RPMI7951 (cell line): ENCODE data around the gene ANKS3. TPM values are rescaled to one million over a fixed set of nuclear protein-coding genes. Genes with fewer than 3 reads are reported as not detected.

Experiments used
- DNase-seq: peaks from one replicate; pipeline ENCODE4 v3.0.0-alpha.2; 2012; ENCODE audit warnings: low read depth
- total RNA-seq: library from RNA; depleted of rRNA; stranded (reverse); fragments of >200 nt; shearing (Covaris generic); gene quantifications from 2 replicates; pipeline ENCODE4 v1.2.3, GENCODE V29; 2014

The ANKS3 gene
- total RNA-seq, 1 experiment from 2014 or later, result 10.6 TPM

DNA sequence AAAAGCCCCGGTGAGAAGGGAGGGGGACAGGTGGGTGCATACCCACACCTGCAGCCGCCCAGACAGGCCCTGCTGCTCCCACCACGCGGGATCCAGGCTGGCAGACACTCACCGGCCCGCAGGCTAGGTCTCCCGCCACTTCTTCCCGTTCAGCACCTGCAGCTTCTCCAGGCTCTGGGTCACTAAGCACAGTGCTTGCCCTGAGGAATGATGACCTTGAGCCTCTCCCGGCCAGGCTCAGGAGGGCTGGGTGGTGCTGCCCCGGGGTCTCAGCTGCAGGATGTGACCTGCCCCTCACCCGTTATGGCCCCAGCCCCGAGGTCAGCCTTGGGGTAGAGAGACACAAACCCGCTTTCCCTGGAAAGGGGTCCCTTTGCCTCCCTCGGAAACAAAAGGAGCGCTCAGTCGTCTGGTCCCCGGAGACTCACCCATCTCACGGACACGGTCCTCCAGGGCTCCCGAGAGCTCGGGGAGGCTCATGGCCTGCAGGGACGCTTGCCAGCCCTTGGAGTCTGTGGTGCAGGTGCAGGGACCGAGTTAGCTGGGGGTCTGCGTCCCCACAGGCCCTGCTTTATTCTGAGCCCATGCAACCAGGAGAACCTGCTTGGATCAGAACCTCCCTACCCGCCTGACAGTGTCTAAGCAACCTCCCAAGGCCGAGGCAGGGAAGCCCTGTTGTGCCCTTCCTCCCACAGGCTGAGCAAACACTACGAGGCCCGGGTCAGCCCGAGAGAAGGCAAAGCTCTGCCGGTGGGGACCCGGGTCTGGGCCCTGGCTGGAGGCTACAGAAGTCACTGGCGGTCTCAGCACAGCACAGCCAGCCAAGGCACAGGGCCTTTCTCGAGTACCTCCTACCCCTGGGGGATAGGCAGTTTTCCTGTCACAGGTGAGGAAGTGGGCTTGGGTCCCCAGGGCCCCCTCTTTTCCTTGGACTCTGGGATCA is 36.9 kb downstream of the ANKS3 start:
- DNase-seq, result no peak

DNA sequence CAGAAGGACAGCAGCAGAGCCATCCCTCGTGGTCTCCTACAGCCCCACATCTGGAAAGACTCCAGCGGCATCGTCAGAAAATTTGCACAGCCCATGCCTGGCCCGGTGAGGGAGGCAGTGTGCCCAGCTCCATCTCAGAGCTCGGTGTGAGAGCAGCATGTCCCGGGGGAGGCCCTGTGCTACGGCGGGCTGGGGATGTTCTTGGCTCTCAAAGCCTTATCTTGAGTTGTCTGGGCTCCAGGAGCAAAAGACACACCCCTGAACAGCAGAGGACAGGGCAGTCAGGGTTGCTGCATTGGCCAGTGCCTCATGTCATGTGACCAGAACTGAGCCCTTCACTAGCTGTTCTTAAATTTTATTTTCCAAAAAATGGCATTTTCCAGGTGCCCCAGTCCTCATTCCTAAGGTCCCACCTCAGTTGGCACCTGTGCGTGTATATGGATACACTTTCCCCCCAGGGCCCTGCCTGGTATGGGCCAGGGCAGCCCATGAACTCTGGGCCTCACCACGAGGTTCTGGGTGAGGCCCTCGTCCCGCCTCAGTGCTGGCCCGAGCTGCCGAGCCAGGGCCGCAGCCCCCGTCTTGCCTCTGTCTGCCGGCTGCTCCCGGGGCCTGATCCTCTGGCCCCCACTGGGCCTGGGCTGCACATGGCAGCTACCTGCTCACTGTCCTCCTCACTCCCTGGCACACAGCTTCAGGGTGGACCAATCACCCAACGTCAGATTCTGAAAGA is 37.7 kb downstream of the ANKS3 start:
- DNase-seq, result no peak

DNA sequence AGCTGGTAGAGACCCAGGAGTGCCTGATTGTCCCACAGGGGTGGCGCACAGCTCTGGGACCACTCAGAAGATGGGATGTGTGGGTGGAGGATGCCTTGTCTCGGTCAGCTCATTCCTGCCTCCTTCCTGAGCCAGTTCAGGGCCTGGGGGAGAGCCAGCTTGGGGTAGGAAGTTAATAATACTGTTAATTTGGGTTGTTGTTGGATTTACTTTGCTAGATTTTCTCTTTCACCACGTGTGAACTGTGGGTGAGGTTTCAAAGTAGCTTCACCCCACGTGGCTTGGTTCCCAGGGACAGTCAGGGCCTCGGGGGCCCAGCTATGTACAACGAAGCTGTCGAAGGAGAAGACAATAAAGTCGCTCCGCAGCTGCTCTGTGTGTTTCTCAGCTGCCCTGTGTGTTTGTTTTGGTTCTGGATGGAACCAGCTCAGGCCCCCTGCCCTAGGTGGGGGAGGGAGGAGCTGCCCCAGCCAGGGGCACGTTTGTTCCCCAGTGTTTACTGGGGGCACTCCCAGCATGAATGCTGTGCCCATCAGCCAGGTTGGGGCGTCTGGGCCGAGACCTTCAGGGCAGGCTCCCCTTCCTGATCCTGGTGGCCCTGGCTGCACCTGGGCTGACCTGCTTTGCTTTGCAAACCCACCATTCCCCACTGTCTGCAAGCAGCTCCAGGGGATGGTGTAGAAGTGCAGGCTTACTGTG is 38.4 kb downstream of the ANKS3 start:
- DNase-seq, result no peak

DNA sequence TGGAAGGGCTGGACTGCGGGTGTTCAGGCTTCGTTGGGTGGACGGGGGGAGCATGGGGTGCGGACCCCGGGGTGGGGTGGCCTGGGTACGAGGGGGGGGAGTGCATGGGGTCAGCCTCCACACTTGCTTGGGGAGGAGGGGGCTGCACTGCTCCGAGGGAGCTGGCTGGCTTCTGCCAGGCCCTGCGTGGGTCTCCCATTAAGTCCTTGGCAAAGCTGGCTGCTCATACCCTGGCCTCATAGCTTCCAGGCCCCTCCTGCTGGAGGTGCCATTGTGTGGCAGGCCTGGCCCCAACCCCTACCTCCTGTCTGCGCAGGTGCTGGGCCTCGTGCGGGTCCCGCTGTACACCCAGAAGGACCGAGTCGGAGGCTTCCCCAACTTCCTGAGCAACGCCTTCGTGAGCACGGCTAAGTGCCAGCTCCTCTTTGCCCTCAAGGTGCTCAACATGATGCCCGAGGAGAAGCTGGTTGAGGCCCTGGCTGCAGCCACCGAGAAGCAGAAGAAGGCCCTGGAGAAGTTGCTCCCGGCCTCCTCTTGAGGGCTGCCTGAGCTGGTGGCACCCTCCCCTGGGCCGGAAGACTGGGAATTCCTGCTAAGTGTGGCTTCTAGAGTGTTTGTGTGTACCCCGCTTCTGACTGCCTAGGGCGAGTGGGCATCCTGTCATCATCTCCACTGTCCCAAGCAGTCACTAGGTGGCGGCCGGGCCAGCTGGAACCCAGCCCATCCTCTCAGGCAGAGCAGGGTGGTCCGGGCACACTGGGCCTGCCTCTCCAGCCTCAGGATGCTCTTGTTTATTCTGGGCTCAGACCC is 39.2 kb downstream of the ANKS3 start:
- no peak for DNase-seq

DNA sequence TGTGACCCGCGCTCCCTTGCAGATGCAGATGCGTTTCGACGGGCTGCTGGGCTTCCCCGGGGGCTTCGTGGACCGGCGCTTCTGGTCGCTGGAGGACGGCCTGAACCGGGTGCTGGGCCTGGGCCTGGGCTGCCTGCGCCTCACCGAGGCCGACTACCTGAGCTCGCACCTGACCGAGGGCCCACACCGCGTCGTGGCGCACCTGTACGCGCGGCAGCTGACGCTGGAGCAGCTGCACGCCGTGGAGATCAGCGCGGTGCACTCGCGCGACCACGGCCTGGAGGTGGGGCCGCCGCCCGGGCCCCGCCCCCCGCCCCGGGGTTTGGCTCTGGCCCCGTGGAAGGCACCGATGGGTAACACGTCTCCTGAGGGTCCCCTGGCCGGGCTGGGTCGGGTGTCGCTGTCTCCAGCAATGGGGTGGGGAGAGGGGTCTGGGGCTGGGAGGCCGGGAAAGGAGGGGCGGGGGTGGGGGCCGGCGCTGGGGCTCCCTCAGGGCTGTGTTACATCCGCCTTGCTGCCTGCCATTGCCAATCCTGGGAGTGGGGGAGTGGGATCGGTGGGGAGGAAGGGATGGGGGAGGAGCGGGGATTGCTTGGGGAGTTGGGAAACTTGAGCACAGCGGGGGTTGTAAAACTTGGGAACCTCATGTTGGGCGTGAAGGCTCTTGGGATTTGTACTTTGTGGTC is 40.0 kb downstream of the ANKS3 start:
- peak; percentile 43 for DNase-seq

DNA sequence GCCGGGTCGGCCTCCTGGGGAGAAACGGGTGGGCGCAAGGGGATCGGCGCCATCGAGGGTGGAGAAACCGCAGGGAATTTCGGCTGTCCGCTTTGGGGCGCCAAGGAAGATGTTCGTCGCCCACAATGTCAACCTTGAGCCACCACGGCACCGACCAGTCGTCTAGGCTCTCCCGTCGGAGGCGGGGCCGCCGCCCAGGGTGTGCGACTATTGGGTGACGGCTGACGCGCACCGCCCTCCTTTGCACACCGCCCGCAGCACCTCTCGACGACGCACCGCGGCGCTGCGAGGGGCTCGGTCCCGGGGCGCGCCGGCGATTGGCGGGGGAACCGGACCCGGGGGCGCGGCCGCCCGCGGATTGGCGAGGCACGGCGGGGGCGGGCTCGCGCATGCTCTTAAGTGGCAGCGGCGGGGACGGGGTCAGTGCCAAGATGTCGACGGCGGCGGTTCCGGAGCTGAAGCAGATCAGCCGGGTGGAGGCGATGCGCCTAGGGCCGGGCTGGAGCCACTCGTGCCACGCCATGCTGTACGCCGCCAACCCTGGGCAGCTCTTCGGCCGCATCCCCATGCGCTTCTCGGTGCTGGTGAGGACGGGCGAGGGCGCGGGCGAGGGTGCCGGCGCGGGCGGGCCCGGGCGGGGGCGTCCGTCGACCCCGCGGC is 40.6 kb downstream of the ANKS3 start, which contains the start of gene NUDT16L1:
NUDT16L1 (plus strand) TSS at position 267 of the 660 bp plus-strand sequence; CDS start at position 432, 165 bp downstream.
- peak; percentile 93 for DNase-seq

DNA sequence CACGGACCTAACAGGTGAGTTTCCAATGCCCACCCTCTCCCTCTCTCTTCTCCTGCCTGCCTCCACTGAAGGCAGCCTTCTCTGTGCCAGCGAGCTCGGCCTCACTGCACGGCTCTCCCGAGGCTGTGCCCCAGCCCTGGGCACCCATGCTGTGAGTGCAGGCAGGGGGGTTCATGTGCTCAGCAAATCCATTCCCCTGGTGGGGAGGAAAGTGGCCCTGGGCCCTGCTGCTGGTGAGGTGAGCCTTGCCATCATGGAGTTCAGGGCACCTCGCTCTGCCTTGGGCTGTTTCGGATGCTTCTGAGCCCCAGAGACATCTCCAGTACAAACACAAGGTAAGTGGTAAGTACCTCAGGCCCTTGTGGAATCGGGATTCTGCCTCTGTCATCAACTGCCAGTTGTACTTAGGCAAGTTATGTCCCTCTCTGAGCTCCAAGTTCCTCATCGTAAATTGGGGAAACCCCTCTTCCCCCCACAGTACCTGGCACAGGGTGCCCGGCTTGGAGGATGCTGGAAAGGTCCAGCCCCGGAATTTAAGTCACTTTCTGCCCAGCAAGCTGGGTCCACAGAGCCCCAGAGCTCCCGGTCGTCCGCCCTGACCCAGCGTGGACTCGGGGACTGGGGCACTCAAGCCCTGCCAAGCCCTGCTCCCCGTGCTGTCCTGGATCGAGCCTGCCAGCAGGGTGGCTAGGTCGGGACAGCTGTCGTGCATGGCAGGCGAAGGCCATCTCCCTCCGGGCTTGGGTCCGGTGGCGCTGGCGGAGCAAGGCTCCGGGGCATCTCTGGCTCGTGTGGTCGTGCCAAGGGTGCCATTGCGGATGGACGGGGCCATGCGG is 41.4 kb downstream of the ANKS3 start:
- DNase-seq, result no peak

DNA sequence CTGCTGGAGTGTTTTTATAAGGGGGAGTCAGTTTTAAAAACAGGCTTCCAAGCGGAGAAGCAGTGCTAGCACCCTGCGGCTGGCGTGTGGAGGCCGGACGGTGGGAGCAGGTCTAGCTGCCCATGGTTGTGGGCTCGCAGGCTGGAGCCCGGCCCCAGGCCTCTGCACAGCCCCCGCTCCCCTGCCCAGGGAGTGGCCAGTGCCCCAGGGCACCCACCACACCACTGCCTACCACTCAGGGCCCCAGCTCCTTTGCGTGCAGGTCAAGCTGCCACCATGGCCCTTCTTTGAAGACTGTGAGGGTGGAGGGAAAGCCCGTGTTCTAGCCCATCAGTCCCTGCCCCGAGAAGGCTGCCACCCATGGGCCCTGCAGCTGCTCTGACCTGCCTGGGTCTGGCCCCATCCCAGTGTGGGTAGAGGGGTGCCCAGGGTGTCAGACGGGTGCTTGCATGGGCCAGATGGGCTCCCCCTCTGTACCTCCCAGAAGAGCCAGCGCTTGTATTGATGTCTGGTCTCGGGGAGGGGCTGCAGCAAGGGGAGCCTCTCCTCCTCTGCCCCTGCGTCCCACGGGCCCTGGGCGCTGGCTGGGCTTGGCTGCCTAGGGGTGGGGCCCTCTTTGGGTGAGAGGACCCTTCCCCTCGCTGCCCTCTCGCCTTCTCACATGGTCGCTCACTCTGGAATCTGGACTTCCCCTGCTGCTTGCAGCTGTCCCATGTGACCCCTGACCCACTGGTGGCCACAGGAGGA is 42.2 kb downstream of the ANKS3 start:
- DNase-seq, result no peak

DNA sequence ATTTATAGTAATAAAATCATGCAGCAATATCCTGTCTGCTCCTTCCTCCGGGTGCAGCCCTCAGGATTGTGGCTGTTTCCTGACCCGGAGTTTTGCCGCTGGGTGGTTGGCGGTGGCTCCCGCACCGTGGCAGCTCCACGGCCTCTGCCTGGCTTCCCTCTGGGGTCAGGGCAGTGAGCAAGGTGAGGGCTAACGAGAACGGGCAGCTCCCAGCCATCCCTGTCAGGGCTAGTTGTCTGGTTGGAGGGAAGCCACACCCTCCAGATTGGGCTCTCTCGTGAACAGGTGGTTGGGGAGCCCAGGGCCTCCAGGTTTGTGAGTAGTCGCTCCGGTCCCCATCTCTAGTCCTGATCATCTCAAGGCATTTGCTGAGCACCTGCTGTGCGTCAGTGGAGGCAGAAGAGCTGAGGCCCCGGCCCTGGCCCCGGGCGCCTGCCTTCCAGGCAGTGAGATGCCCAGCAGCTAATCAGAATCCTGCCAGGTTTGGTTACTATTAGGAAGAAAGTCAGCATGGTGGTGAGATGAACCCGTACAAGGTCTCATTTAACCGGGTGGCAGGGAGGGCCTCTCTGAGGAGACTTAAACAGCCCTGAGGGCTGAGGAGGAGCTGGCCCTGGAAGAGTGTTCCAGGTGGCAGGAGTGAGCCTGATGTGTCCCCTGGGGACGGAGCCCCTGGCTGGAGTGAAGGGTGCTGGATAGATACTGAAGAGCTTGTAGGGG is 43.0 kb downstream of the ANKS3 start:
- no peak for DNase-seq

DNA sequence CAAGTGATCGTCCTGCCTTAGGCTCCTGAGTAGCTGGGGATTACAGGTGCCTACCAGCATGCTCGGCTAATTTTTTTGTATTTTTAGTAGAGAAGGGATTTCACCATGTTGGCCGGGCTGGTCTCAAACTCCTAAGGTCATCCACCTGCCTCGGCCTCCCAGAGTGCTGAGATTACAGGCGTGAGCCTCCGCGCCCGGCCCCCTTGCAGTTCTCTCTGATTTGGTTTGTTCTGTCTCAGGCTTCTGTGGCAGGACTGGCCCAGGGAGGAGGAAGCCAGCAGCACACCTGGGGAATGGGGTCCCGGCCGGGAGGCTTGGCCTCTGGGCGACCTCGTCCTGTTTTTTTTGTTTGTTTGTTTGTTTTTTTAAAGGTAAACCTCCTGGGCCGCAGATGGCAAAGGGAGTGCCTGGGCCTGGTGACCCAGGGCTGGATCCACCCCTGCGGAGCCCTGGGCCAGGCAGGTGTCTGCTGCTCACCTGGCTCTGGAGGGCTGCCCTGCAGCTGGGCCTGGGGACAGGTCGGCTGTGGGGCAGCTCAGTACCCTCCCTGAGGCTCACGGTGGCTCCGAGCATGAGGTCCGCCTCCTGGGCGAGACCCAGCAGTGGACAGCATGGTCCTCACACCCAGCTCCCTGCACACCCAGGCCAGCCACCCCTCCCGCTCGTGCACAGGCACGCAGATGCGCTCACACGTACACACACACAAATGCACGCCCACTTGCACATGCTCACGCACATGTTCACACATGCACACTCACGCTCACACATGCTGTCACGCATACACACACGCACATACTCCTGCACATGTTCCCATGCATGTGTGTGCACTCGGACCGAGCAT is 44.0 kb downstream of the ANKS3 start:
- no peak for DNase-seq

DNA sequence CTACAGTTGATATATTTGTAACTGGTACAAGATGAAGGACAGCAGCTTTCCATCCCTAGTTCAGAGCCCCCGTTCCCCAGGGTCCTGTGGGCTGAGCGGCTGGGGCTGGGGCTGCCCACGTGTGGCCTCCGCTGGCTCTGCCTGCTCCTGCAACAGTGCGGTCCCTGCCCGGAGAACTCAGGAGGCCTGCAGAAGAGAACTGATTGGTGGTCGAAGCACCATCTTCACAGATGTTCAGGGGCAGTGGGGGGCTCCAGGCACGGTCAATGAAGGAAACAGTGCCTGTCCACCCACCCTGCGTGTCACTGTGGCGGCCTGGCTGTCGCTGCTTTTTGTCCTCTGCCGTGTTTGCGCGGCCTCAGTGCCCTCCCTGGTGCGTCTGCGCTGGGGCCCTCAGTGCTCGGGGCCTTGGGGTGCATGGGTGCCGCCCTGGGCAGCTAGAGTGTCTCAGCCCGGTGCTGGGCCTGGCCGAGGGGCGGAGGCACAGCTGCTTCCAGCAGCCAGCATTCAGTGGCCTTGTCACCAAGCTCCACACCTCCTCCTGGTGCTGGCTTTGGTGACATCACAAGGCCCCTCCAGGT is 44.9 kb downstream of the ANKS3 start:
- no peak for DNase-seq

DNA sequence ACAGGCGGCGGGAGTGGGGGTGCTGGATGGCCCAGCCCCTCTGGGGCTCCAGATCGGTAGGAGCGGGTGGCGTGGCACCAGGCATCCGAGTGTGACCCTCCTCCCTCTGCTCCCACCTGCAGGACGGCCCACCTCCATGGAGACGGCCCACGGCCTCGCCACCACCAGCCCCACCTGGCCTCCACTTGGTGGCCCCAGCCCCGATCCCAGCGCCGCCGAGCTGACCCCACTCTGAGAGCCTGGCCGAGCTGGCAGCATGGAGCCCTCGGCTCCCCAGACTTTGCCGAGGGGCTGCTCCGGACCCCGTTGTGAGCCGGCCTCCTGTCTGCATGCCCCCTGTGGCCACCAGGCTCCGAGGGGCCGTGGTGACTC is 45.4 kb downstream of the ANKS3 start:
- DNase-seq, result no peak

DNA sequence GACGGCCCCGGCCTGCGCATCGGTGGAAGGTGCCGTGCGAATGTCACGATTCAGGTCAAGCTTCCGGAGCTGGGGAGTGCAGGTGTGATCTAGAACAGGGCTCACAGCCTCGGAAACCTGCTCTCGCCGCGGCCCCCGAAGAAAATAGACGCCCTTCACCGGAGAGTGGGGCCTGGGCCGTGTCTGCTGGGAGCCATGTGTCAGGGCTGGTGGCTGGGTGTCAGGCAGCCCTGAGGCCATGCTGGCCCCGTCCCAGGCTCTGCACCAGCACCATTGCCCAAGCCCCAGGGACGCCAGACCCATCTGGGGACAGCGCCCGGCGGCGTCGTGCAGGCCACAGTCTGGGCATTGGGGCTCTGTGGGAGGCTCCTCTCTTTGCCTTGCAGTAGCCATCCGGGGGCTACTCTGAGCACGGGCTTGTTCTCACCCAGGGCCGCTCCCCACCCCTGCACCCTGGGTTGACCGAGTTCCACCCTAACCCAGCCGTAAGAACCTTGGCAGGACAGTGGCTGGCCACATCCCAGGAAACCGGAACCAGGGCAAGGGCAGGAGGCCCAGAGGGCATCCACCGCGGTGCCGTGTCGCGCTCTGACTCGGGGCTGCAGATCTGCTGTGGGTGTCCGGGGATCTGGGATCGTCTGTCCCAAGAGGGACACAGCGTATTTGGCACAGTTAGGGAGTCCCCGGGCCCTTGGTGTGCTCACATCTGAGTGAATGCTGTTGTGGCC is 46.0 kb downstream of the ANKS3 start:
- DNase-seq, result no peak

DNA sequence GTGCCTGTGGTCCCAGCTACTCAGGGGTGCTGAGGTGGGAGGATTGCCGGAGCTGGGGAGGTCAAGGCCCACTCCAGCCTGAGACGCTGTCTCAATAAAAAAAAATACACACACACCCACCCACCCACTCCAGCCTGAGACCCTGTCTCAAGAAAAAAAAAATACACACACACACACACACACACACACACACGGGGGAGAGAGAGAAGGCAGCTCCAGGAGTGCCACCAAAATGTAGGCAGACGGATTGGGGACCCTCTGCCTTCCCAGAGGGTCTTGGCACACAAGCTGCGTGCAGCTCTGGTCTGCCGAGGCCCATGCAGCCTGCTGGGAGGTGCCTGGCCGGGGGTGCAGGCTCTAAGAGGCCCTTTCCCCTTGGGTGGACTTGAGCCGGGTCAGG is 46.7 kb downstream of the ANKS3 start:
- DNase-seq, result no peak

DNA sequence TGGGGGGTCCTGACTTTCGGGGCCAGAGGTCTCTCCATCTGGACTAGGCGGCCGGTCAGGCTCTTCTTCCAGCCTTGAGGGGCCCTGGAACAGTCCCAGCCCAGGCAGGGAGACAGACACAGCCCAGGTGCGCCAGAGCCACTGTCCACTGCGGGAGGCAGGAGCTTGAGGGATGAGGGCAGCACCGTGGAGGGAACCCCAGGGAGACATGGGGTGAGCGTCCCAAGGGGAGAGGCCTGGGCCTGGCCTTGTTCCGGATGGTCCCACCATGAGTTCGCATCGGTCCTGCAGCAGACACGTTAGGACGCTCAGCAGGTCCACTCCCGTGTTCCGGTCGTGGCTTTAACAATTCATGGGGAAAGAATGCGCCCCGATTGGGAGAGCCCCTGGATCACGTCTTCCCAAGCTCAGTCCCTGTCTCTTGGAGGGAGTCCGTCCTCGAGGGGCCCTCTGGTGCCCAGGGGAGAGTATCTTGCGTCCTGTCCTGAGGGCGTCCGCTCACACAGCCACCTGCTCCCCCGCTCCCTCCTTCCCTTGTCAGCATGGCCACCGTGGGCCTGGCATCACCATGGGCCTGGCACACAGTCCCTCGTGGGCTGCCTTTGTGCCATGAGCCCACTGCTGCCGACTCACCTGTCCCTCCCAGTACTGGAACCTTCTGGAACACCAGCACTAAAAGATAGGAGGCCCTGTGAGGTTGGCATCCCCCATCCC is 47.4 kb downstream of the ANKS3 start:
- DNase-seq, result no peak
